Hematopoietic multipotent progenitor cell treated with erythropoietin and hydrocortisone succinate and interleukin-3 and kit ligand, for 17 days (in vitro differentiated cells): ENCODE results near the gene STK24.

Experiments used
- DNase-seq: peaks from one replicate; pipeline ENCODE4 v3.0.0-alpha.2; 2015; ENCODE audit warnings: low spot score

Gene STK24

DNA sequence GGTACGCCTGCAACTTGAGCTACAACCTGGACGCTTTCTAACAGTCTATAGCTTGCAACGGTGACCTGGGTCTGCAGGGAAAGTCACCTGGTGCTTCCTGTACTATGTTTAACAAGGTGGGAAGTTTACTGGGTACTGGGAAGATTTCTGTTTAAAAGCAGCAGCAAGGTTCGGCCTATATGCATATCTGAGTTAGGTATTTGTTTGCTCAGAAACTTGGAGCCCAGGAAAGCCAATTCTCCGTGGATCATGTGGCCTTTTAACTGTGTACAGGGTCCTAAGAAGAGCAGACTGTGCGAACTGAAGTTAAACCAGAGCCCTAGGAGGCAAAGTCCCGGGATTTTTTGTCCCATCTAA lies 103.1 kb downstream of the STK24 start:
- DNase-seq, result no peak

DNA sequence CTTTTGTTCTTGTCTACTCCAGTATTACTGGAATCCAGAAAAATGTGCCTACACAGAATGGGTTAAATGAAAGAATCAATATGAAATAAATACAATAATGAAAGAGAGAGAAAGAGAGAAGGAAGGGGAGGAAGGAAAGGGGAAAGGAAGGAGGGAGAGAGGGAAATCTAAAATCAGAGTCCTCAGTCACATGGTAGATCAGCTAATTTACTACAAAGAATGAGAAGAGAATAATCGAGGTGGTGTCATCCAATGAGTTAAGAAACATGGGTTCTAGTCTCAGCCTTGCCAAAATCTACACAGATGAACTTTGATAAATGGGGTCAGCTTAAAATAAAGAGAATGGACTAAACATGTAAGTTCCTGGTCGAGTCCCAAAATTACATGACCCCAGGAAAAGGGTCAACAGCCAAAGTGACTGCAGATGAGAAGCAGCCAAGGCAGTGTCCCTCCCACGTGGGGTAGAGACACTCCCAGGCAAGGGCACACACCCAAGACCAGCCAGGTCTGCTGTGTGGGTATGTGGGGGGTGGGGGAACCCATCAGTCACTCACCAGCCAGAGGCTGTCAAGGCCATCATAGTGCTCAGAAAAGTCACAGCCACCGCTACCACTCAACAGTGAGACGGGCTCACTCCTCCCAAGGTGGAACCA lies 103.6 kb downstream of the STK24 start:
- no peak for DNase-seq

DNA sequence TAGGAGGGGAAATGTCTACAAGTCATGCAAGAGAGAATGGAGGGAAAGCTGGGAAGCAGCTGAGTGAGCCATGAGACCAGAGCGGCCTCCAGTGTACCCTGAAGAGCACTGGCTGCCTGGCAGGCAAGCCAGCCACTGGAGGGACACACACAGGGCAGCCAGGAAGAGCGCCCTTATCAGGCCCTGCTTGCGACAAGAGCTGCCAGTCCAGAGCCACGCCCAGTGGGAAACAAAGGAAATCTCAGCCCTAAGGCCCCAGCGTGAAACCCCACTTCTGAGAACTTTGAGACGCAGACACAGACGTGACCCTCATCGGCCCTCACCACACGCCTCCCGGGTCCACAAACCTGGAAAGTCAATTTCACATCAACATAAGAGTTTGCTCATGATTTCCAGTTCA lies 105.0 kb downstream of the STK24 start:
- DNase-seq, result no peak

DNA sequence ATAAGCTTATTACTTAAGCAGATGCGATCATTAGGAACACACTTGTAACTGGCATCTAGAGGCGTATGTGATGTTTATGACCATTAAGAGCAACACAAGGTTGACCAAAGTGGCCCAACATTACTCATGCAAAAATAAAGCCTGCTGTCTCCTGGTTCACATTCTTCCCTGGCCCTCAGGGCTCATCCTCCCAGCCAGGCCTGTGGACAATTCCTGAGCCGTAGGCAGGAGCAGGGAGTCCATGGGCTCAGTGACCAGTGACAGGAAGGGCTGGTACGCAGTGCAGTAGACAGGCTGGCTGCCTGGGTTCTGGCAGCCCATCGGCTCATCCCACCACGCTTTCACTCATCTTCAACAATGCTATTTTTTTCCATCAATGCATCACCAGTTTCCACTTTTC lies 106.0 kb downstream of the STK24 start:
- DNase-seq, result no peak

DNA sequence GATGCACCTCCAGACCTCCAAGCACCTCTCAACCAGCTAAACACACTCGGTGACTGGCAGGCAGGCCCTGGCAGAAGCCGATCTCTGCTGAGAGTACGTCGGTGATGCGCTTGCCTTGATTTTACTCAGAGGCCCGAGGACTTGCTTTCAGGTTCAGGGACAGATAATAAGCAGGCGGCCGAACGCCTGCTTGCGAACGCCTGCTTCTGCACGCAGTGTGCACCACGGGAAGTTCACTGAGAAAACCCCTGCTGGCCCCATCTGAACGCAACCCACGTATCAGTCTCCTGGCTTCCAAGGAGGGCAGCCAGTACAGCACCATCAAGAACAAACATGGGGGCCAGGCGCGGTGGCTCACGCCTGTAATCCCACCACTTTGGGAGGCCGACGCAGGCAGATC lies 108.0 kb downstream of the STK24 start:
- DNase-seq, result no peak

DNA sequence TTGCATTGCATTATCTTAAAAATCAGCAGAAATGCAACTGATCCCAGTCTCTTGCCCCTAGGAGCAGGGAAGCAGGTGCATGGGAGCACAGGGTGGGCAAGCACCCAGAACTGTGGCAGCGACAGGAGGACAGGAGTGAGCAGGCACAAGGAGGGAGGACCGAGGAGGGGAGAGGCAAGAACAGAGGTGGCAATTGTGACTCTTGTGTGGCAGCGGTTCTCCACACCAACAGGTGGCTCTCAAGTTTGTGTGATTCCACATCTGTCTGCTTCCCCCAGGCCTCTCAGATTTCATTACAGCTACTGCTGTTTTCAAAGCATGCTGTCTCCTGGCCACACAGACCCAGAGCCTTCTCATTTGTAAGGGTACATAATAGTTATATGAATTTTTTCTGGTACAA lies 108.5 kb downstream of the STK24 start:
- DNase-seq, result no peak

DNA sequence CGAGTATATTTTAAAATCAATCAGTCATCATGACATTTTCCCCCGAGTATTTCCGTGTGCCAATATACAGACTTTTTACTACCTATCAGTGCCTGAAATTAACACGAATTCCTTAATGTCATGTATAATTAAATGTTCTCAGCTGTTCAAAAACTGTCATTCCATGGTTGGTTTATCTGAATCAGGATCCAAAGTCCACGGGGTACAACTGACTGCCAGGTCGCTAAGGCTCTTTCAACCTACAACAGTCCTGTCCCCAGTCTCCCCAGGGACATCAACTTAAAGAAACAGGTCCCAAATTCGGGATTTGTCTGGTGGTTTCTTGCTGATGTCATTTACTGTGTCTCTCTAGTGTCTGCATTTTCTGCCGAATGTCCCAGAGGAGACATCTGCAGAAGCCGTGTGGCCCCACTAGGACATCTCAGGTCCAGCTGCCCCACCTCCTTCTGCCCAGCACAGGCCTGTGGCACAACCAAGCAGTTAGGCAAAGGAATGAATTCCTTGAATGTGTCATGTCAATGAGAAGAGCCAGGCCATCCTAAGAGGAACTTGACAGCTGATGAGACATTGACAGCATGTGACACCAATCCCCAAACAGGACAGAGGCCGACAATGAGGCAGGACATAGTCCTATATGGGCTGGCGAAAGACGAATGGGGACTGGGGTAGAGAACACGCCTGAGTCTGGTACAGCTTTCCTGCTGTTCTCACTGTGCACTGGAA lies 109.5 kb downstream of the STK24 start:
- no peak for DNase-seq

DNA sequence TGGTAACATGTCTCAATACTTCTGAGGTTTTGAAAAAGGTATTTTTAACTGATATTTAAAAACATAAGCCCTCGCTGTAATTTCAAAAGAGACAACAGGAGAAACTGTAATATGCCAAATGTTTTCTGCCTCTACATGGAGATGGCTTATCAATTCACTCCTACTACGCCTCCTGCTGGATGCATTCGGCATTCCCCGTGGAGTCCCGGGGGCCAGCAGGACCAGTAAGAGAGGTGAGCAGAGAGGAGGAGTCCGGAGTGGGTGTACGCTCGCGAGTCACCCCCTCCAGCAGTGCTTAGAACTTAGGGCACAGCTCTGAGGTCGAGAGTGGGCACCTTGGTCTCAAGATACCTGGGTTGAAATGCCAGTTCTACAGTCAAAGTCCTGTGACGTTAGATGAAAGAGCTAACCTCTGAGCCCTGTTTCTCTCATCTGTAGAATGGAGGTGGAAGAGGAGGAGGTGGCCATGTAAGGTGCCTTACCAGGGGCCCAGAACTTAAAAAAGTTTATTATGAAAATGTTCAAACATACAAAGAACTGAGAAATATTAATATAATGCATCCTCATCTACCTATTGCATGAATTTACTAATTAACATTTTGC lies 110.2 kb downstream of the STK24 start:
- DNase-seq, result peak; percentile 73

DNA sequence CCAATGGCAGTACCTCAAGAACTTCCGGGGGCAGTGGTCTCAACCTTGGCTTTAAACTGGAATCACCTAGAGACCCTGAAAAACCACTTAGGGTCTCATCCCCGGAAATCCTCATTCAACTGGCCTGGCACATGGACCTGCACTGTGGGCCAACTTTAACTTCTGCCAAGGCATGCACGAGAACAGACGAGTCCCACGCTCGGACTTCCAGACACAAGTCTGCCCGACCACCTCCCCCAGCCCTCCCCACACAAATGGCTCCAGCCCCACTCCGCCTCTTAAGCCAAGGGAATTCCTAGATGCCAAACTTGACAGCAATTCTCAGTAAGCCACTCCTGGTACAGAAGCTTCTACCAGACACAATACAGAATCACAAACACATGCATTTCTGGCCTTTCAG lies 114.0 kb downstream of the STK24 start:
- no peak for DNase-seq

DNA sequence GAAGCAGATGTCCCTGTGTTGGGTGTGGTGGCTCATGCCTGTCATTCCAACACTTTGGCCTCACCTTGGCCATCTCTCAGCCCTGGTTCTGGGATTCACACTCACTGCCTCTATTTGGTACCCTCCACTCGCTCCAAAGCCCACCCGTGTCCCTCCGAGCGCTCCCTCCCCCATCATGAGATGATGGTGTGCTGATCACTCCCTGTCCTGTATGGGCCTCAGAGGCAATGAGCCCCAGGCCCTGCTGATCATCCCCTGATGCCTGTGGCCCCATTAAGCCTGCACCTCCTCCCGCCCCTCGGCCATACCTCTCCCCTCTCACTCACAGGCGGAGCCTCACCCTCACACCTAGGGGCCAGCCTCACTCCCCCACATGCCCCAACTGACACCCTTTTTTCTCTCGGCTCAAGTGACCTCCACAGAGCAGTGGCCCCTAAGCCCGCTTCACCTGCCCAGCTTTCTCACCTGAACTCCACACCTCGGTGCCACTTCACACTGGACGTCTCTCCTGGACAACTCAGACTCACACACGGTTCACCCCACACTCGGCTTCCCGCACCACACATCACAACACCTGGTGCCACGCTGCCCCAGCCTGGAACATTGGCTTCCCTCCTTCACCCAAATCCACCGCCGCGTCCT lies 114.5 kb downstream of the STK24 start:
- no peak for DNase-seq

DNA sequence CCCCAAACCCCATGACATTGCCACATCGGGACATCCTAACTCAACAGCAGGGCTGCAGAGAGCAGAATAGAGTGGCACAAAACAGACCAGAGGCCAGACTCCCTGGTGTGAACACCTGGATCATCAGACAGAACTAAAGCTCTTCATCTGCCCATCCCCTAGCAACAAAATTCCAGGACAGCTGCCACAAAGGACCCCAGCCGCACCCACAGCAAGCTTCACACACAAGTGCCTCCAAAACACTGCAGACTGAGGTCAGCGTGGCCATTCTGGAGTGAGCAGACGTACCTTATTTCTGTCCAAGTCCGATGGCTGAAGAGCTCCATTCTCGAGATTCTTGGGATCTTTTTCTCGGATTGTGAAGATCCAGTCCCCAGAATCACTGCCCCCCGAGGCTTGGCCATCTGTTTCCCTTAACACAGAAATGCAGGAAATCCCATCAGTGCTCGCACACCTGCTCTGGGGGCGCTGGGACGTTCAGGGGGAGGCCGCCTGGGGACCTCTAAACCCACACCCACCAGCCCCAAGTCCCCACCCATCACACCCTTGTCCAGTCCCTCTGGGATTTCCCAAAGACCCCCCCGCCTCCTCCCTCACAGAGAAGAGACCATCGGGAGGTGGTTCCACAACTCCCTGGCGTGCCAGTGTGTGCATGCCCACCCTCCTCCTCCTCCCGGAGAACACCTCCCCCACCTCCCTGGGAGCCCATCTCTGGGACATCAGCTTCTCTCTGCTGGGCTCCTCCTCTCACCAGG lies 115.2 kb downstream of the STK24 start:
- DNase-seq, result no peak

DNA sequence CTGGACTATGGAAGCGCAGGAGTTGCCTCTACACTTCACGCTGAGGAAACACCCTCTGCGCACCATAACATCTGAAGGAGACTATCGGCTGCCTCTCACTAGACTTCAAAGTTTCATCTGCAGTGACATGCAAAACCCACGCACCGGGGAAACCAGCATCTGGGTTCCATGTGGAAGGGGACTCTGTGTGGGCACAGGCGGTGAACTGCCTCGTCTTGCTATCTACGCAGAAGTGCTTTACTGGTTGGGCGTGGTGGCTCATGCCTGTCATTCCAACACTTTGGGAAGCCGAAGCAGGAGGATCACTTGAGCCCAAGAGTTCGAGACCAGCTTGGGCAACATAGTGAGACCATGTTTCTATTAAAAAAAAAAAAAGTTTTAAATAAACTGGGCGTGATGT lies 116.4 kb downstream of the STK24 start:
- no peak for DNase-seq

DNA sequence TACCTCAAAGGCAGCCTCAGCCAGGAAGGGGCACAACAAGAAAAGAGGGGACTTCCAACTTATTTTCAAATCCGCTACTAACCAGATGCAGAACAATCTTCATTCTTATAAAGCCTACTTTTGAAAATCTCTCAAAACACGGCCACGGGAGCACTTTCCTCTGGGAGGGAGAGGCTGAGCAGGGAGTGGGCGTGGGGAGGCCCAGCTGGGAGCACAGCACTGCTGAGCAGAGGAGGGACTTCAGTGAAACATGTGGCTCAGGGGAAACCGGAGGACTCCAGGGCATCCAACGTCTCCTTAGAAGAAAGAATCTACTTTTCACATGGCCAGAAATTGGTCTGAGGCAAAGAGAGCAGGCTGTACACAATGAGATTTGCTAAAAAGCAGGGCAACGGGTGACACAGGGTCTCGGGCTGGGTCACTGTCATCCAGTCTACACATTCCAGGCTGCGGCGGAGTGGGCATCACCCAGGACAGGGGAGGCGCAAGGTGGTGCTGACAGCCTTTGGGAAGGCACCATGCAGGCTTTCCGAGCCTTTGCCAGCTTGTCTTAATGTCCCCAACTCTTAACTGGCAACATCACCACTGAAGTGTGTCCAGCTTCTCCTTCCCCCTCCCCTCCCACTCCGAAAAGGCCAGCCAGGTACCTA lies 117.1 kb downstream of the STK24 start:
- DNase-seq, result no peak

DNA sequence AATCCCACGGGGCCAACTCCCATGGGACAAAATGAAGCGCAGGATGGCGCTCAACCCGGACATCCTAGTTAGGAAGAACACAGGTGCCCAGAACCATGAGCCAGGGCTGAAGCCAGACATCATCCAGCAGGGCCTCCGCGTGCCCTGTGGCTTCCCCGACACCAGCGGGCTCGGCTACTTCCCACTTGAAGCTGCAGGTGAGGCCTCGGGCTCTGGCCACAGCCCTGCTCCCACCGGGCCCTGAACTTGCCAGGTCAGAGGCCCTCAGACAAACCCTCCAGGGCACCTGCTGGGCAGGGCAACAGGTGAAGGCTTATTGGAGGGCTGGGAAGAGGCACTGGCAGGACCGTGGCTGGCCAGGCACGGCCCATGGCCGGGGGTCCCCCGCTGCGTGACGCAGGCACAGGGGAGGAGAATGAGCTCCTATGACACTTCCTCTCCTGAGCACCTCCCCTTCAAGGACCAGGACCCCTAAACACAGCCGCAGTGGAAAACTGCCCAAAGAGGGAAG lies 117.7 kb downstream of the STK24 start:
- no peak for DNase-seq

DNA sequence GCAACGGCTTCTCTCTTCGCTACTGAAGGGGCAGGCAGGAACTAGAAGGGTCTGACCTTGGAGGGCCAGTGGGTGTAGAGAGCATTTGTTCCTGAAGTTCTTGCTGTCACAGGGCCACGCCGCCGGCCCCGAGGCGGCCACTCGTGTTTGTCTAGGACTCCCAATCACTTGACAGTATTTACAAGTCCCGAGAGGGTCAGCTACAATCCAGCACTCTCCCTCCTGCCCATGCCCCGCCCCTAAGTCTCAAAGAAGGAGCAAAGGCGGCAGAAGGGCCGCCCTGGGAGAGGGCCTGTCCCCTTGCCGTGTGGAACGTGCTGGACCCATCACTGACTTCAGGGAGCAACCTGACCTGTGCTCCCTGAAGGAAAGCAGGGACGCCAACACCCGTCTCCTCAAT lies 118.5 kb downstream of the STK24 start:
- no peak for DNase-seq

DNA sequence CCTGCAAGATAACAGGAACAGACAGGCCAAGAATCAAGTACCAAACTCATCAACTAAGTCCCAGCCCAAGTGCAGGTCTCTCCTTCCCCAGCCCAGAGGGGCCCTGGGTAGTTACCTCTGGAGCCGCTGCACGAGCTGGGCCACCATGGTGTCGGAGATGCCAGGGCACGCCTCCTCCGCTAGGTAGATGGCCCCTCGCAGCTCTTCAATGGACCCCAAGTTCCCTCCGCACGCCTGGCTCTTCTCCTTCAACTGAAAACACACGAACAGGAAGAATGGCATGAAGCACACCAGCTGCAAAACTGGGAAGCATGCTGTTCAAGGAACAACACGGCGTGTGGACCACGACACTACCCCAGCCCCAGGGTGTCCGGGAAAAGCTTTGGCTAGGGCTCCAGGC lies 119.9 kb downstream of the STK24 start:
- no peak for DNase-seq

DNA sequence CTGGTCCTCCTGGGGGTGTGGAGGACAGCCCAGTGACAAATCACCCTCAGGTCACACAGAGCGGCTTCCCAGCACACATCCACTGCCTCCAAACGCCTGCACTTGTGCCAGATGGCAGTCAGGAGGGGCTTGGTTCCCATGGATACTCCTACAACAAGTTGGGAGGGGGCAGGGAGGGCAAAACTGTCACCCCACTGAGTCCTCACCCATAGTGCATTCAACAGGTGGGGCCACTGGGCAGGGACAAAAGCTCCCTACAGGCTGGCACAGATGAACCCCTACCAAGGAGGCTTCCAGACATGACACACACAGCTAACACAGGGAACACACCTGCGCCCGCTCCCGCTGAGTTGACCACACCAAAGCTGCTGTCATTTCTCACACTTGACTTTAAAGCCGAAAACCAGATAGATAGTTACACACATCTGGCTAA lies 120.5 kb downstream of the STK24 start:
- no peak for DNase-seq

DNA sequence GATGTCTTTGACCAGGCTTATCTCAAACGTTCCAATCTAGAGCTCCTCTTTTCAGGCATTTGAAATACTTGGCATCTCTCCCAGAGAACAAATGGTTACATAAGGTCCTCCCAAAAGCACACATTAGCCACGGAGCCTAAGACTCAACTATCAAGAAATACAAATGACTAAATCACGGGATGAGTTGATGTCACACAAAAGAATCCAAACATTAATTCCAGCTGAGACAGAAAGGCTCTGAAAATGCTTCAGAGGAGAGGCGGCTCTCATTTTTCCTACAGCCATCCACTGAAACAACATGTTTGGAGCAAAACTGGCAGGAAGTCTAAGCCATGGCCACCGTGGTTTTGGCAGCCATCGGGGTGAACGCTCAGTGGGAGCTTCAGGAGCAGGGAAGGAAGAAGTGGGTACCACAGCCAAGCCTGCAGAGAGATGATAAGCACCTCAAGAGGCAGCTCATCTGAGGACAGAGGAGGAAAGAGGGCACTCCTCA lies 122.5 kb downstream of the STK24 start:
- no peak for DNase-seq

DNA sequence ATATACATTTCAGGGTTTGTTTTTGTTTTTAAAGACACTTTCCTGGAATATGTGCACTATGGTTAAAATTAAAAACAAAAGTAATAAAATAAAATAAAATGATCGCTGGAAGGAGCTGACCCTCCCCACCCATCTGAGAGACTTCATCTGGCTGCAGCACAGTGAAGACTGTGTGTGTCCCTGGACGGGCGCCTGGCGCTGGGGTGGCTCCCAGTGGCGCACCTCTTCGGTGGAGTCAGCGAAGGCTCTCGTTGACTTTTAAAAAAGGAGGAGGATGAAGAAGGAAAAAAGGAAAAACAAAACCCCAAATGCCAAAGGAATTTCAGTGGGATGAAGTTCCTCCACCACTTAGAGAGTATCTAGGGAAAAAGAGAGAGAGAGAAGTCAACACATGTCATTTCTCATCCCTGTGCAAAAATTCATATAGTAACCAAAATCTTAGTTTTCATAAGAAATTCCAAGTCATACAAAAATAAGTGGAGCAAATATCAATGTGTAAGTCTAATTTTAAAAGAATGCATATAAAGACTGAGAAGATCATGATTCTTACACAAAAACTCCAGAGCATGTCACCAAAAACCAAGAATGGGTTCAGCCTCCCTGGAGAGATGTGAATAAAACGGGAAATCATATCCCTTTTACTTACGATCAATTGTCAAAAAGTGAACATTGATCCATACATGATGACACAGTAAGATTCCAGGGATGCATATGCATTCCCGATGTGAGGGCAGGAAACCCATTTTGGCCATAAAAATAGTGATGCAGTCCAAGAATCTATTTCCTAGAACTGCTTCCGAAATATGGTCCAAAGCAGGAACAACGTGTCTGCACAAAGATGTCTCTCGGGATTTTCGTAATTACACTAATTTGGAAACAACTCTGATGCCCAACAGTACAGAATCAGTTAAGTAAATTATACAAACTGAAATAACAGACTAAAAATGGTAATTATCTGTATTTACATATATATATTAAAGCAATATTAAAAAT lies 123.8 kb downstream of the STK24 start:
- no peak for DNase-seq
